Umbilical cord (tissue), 2 donors: ENCODE data around the gene THSD4. TPM values are rescaled to one million over a fixed set of nuclear protein-coding genes. Genes with fewer than 3 reads are reported as not detected.

Experiments
- DNase-seq: peaks from one replicate; pipeline ENCODE4 v3.0.0-alpha.2; 2015; ENCODE audit warnings: low spot score
- total RNA-seq: library from RNA; depleted of rRNA; stranded (reverse); fragments of >200 nt; gene quantifications from one replicate; pipeline ENCODE4 v1.2.3, GENCODE V29; 2014; ENCODE audit warnings: low replicate concordance; ENCODE audit not compliant: insufficient read depth

The THSD4 gene
- total RNA-seq, 1 donor from 2014 or later: 9.1 TPM

- no peak for DNase-seq
Measured at GRCh38 chr15:71804695-71805470, 689.6 kb downstream of the THSD4 start.

DNA sequence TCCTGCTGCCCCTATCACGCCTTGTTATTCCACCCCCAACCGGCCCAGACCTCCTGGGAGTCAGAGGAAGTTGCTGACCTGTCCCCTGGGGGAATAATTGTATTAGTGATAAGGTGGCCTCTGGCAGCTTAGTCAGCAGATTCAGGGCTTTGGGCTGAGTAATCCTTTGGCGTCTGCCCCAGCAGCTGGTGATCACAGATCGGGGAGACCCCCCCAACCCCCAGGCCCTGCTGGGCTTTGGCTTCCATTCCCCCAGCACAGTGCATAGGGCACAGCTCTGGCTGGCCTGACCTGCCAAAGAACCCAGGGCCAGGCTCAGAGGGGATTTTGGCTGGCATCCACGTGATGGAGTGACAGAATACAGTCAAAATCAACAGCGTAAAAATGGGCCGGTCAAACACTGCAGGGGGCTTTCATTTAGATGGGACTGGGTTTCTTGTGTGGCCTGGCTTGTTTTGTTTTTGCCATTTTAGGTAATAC lies 691.2 kb downstream of the THSD4 start:
- DNase-seq: peak; percentile 52

DNA sequence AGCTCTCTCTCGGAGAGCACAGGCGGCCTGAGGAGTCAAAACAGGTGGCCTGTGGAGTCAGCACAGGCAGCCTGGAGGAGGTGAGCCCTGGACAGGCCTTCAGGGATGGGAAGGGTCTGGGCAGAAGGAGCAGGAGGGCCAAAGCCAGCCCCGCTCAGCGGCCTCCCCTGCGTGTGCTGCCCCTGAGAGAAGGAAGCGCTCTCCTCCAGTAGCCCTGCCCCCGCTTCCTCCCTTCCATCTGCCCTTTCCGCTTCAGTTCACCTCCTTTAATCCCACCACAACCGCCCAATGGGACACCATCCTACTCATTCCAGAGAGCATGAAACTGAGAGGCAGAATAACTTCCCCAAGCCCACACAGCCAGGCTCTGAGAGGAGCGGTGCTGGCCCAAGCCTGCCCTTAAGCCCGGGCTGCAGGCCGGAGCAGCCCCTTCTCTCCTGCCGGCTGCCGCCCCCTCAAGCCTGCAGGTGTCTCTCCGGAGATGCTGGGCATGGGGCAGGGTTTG lies 691.9 kb downstream of the THSD4 start:
- DNase-seq: no peak

- DNase-seq: peak; percentile 34
Measured at GRCh38 chr15:71807691-71808091, 692.4 kb downstream of the THSD4 start.

DNA sequence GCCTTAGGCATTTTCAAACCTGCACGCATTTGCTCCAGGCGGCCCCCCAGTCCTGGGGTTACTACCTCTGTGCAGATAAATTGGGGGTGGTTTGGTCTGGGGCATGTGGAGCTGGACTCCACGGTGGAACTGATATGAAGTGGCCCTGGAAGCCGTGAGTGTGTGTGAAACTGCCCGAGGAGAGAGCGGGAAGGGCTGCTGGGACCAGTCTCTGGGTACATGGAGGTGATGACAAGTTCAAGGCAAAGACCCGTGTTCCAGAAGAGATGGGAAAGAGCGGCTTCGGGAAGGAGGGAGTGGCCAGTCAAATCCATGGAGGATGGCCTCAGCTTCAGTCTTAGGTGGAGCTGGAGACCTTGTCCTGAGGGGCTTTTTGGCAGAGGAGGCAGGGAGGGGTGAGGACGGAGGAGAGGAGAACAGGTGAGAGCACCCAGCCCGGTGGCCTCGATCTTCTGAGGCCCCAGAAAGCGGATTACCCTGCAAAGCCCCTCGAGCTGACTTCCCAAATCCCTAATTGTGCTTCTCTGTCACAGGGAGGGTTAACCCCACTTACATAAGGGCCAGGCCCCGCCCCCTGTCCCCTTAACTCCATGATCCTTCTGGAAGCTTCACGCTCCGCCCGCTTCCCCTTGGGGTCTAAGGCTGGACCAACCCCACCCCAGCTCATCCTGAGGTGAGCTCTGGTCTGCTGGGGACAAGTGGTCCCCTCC lies 693.2 kb downstream of the THSD4 start:
- DNase-seq: no peak

DNA sequence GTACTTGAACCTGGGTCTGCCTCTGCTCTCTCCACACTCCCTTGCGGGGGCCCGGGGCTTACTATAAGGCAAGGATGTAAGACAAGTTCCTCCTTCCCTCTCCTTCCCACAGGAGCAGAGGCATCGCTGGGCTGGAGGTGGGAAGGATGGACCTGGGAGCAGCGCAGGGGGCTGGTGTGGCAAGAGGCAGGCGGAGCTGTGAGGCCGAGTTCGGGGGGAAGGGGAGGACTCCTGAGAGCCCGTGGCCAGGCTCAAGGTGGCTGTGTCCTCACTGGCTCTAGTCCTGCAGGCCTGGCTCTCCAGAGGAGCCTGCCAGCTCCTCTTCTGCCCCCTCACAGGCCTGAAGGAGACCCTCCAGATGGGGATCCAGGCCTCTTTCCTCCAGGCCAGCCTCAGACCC lies 694.1 kb downstream of the THSD4 start:
- no peak for DNase-seq

GRCh38 chr15:71810256-71811035 lies 695.2 kb downstream of the THSD4 start, which contains the start of gene NR2E3:
NR2E3 (plus strand) TSS chr15:71810554; CDS start chr15:71810744, 190 bp downstream.
- DNase-seq: no peak

- no peak for DNase-seq
Measured at GRCh38 chr15:71811036-71811736, 695.9 kb downstream of the THSD4 start.

DNA sequence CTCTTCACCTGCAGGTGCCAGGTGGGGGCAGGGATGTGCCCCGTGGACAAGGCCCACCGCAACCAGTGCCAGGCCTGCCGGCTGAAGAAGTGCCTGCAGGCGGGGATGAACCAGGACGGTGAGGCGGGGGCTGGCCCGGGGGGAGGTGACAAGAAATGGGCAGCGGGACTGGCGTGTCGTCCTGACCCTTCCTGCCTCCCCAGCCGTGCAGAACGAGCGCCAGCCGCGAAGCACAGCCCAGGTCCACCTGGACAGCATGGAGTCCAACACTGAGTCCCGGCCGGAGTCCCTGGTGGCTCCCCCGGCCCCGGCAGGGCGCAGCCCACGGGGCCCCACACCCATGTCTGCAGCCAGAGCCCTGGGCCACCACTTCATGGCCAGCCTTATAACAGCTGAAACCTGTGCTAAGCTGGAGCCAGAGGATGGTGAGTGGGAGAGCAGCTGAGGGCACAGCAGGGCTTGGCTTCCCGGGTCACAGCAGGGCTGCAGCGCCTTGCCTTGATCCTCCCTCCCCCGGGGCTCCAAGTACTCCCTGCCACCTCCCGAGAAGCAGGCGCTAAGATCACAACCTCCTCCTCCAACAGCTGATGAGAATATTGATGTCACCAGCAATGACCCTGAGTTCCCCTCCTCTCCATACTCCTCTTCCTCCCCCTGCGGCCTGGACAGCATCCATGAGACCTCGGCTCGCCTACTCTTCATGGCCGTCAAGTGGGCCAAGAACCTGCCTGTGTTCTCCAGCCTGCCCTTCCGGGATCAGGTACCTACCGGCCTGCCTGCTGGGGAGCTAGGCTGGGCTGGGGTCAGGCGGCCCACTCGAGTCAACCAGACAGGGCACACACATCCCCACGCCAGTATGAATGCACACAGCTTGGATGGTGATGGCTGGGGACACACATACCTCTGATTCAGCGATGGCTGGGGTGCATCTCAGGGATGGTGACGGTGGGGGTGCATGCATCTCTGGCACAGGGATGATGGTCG lies 696.8 kb downstream of the THSD4 start:
- DNase-seq: no peak

- DNase-seq: no peak
Measured at GRCh38 chr15:71812966-71813722, 697.9 kb downstream of the THSD4 start.

DNA sequence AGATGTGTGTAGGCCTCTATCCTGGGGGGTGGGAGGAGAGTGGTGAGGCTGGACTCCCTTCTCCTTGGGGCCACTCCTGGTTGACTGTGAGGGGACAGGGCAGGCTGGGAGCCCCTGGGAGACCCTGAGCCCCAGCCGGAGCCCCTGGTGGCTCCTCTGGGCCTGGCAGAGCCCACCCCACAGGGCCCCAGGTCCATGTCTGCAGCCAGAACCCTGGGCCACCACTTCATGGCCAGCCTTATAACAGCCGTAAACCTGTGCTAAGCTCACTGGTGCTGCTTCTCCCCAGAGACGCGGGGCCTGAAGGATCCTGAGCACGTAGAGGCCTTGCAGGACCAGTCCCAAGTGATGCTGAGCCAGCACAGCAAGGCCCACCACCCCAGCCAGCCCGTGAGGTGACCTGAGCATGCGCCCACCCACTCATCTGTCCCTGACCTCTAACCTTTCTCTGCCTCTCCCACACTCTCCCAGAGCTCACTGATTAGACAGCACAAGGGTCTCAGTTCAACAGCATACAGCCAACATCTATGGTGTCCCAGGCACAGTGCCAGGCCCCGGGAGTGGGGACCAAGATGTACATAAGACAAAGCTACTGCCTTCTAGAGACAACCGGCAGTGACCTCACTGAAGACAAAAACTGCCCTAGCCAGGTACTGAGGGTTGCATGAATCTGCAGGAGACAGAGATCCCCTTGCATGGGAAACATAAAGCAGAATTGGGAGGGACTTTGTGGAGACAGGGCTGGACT lies 698.6 kb downstream of the THSD4 start:
- no peak for DNase-seq

DNA sequence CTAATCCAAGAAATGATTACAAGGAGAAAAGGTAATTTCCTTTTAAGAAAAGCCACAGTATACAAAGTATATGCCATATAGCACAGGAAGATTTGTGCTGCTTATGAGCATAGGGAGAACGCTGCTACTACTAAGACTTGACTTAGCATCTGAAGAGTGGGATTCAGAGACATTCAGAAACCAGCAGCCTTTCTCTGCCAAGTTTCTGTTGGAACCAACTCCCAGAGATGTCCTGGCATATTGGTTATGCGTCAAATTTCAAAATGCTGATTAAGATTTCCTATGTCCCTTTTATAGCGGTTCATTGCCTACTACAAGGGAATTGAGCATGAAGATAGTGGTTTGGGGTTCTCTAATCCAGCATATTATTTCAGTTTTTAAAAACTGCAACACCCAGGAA lies 700.0 kb downstream of the THSD4 start:
- DNase-seq: no peak

- DNase-seq: no peak
Measured at GRCh38 chr15:71817351-71817750, 702.1 kb downstream of the THSD4 start.

DNA sequence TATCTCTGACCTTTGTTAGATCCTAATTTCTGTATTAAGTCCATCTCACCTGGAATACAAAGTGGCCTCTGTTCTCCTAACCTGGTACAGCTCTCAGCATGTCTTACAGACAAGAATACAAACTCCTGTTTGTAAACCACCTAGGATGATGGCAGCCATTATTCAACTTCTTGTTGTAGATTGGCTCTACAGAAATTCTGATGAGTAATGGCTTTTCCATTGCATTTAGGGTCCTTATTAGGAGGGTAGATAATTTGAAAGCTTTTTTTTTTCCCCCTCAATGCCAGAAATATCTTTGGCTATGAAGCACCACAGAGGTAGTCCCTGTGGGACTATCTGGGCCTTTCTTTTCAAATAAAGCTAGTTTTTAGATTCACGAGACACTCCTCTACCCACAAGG lies 704.9 kb downstream of the THSD4 start:
- DNase-seq: no peak

DNA sequence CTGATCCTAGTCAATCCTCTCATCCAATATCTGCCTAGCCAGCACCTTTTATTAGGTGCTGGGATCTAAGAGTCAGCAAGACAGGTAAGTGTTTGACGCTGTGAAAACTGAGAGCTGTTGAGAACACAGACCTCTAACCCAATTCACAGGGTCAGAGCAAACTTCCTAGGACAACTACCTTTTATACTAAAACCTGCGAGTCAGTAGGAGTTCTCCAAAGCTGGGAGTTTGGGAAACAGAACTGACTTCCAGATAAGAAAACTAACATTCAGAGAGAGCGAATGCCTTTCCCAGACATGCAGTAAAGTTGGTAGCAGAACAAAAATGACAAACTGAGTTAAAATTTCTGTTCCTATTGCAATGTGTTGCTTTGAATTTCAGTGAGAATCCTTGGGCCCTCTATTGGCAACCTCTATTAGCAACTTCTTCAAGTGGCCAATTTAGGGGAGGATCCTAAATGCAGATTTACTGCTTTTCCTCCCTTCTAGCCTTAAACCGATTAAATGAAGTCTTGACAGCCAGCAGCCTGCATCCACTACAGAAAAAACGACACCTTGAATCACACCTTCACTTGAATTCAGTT lies 706.4 kb downstream of the THSD4 start:
- no peak for DNase-seq

DNA sequence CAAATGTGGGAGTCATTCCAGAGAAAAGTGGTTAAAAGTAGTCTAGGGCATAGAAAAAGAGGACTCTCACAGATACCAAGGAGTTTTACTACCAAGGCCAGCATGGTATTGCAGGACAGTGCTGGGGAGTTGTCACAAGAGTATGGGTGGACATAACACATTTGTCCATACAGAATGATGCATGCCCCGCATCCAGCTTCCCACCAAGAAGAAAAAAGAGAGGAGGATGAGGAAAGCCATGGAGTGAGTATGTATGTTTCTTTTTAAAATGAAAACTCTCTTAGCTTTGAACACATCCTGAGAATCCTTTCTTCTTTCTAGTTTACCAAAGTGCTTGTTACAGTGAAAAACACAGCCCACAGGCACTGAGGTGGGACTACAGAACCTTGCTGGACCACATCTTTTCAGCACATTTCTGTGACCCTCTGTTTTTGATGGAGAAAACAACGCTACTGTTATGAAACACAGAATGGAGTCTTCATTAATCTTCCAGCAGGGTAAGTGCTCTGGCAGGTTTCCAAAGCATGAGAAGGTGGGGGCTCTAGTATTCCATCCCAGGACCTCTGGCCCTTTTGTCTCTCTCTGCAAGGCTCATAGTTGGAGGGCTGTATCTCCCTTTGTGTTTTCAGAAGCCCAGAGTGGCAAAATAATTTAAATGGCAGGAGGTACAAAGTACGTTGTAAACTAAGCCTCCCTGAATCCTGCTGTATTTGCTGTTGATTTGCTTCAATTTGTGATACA lies 707.8 kb downstream of the THSD4 start:
- no peak for DNase-seq

GRCh38 chr15:71823801-71824200 lies 708.5 kb downstream of the THSD4 start:
- no peak for DNase-seq
